OCI-LY3 (cell line): ENCODE measurements around the gene PGLYRP3.

Experiments used
- H2AFZ ChIP-seq: fragments of 200-600, 300-600 bp; shearing (Covaris generic); 2 replicates; pipeline ENCODE4 v1.6.0; 2014; ENCODE audit warnings: antibody characterized with exemption, low read depth, low read length
- H3K27ac ChIP-seq: fragments of 200-600, 300-600 bp; sonication (generic); 2 replicates; pipeline ENCODE4 v1.5.1; 2014; ENCODE audit warnings: mild to moderate bottlenecking, low read length, moderate library complexity, mixed read lengths
- H3K27me3 ChIP-seq: fragments of 200-600, 300-600 bp; sonication (generic); 2 replicates; pipeline ENCODE4 v1.6.1; 2014; ENCODE audit warnings: low read depth, low read length, mixed read lengths
- H3K36me3 ChIP-seq: fragments of 200-600, 300-600 bp; sonication (generic); replicated peaks from 2 replicates; pipeline ENCODE3; 2014; ENCODE audit warnings: low read depth, low read length, mixed read lengths
- H3K4me1 ChIP-seq: fragments of 300-600, 200-600 bp; sonication (generic); 2 replicates; pipeline ENCODE4 v1.6.1; 2014; ENCODE audit warnings: low read length, mixed read lengths
- H3K4me2 ChIP-seq: fragments of 200-600, 300-600 bp; sonication (generic); 2 replicates; pipeline ENCODE4 v1.6.1; 2014; ENCODE audit warnings: low read length, mixed read lengths
- H3K4me3 ChIP-seq: fragments of 300-600, 200-600 bp; sonication (generic); 2 replicates; pipeline ENCODE4 v1.5.1; 2014; ENCODE audit warnings: antibody characterized with exemption, mild to moderate bottlenecking, low read length, moderate library complexity
- H3K79me2 ChIP-seq: fragments of 300-600, 200-600 bp; shearing (Covaris generic); 2 replicates; pipeline ENCODE4 v1.6.1; 2014; ENCODE audit warnings: mild to moderate bottlenecking, low read length, mixed read lengths
- H3K9ac ChIP-seq: fragments of 300-600, 200-600 bp; shearing (Covaris generic); 2 replicates; pipeline ENCODE4 v1.6.0; 2014; ENCODE audit warnings: mild to moderate bottlenecking, low read length, moderate library complexity
- H3K9me3 ChIP-seq: fragments of 200-600, 300-600 bp; shearing (Covaris generic); 2 replicates; pipeline ENCODE4 v1.6.1; 2014; ENCODE audit warnings: low read length, mixed read lengths; ENCODE audit not compliant: insufficient read depth
- H4K20me1 ChIP-seq: fragments of 200-600, 300-600 bp; sonication (generic); 2 replicates; pipeline ENCODE4 v1.6.1; 2016; ENCODE audit warnings: low read length, mixed read lengths; ENCODE audit not compliant: insufficient read depth
- EZH2phosphoT487 ChIP-seq: fragments of 200-600 bp; shearing (Covaris generic); IDR thresholded peaks from 2 replicates; pipeline ENCODE4 v1.6.1; 2018; ENCODE audit warnings: antibody characterized with exemption, mixed run types, low read depth
- TF ChIP-seq, protein P1 (sequence below): fragments of 200-600, 300-600 bp; sonication (generic); IDR thresholded peaks from 2 replicates; pipeline ENCODE4 v1.5.1; 2014; ENCODE audit warnings: antibody characterized with exemption, low read length, low read depth

Gene PGLYRP3

DNA sequence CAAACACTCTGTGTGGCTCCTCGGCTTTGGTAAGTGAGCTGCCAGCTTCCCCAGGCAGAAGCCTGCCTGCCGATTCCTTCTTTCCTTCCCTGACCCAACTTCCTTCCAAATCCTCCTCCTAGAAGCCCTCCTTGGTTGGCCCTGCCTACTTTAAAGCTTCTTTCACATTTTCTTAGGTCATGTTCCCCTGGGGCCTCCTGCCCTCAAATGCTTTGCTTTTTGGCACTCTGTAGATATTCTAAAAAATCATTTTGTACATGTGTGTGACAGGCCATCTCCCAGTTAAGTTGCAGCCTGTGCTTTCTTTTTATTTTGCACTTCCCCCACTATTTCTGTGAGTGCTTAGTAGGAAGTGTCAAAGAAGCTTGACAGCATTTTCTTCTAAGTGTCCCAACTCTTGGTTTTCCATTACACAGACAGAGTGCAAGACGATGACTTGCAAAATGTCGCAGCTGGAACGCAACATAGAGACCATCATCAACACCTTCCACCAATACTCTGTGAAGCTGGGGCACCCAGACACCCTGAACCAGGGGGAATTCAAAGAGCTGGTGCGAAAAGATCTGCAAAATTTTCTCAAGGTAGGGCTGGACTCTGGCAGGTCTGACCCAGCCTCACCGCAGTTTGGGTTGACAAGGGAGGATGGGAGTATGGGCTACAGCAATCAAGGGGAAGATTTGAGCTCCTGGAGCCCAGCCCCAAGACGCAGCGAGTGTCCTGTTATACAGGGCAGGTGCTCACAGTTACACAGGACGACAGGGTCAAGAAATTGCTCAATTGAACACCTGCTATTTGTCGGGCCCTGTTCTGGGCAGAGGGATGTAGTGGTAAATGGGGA is 45.3 kb upstream of the PGLYRP3 start, which contains the start of gene S100A9:
TSS of gene S100A9 (plus strand) at position 2 of the 838 bp plus-strand sequence. CDS start at position 432, 430 bp downstream.
- H3K27me3 ChIP-seq = peaks cover 17% of the 10 kb centered on the region
- H3K4me3 ChIP-seq = no peak within 1 kb of the TSS
- H3K4me2 ChIP-seq = no peak within 1 kb of the TSS
- H3K4me1 ChIP-seq = peaks cover 23% of the 10 kb centered on the region
- no peaks in the 10 kb centered on the region for H3K36me3 ChIP-seq
- H3K9ac ChIP-seq = no peak within 1 kb of the TSS
- H3K9me3 ChIP-seq = no peaks in the 10 kb centered on the region
- TF ChIP-seq EZH2phosphoT487 = no peak
- TF ChIP-seq, protein P1, sequence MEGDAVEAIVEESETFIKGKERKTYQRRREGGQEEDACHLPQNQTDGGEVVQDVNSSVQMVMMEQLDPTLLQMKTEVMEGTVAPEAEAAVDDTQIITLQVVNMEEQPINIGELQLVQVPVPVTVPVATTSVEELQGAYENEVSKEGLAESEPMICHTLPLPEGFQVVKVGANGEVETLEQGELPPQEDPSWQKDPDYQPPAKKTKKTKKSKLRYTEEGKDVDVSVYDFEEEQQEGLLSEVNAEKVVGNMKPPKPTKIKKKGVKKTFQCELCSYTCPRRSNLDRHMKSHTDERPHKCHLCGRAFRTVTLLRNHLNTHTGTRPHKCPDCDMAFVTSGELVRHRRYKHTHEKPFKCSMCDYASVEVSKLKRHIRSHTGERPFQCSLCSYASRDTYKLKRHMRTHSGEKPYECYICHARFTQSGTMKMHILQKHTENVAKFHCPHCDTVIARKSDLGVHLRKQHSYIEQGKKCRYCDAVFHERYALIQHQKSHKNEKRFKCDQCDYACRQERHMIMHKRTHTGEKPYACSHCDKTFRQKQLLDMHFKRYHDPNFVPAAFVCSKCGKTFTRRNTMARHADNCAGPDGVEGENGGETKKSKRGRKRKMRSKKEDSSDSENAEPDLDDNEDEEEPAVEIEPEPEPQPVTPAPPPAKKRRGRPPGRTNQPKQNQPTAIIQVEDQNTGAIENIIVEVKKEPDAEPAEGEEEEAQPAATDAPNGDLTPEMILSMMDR = no peak
- no peaks in the 10 kb centered on the region for H4K20me1 ChIP-seq
- no peak within 1 kb of the TSS for H2AFZ ChIP-seq
- H3K79me2 ChIP-seq = no peaks in the 10 kb centered on the region
- no peak within 1 kb of the TSS for H3K27ac ChIP-seq

- H3K79me2 ChIP-seq = no peaks in the 10 kb centered on the region
- no peak overlapping the region for H3K4me3 ChIP-seq
- no peak overlapping the region for H3K27ac ChIP-seq
- H3K9ac ChIP-seq = no peak overlapping the region
- H3K27me3 ChIP-seq = peaks cover 21% of the 10 kb centered on the region
- no peak overlapping the region for H2AFZ ChIP-seq
- TF ChIP-seq EZH2phosphoT487 = no peak
- TF ChIP-seq, protein P1 = no peak
- no peaks in the 10 kb centered on the region; the same call in 1 of the 2 replicates for H4K20me1 ChIP-seq
- H3K4me2 ChIP-seq = no peak overlapping the region
- no peaks in the 10 kb centered on the region for H3K9me3 ChIP-seq
- peaks cover 28% of the 10 kb centered on the region for H3K4me1 ChIP-seq
- H3K36me3 ChIP-seq = no peaks in the 10 kb centered on the region
These were observed 44.5 kb upstream of the PGLYRP3 start for GRCh38 chr1:153357076-153357852.

DNA sequence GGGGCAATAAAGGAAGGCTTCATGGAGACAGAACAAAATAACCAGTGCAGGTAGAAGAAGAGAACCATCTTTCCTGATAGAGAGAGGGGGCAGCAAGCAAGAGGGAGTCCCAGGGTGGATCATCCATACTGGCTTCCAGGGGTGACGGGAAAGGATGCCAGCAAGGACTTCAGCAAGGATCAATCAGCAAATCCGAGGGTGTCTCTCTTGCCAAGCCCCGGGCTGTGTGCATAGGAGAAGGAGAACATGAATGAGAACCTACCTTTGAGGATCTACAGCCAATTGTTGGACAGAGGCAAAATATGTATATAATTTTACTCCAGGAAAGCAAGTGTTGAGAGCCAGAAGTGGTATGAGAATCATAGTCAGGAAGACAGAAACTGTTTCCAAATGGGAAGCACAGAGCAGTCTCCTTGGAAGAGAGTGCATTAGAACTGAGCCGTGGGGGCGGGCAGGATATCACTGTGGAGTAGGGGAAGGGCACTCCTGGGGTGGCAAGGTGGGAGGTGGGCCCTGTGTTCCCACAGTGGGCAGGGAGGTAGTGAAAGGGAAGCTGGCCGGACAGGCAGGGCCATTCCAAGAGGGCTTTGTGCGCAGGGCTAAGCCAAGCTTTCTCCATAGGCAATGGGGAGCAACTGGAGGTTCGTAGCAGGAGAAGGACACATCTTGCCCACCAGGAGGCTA is 43.8 kb upstream of the PGLYRP3 start:
- no peaks in the 10 kb centered on the region for H3K79me2 ChIP-seq
- no peak overlapping the region for H3K4me3 ChIP-seq
- no peak overlapping the region for H3K4me2 ChIP-seq
- H3K27ac ChIP-seq = no peak overlapping the region
- H3K36me3 ChIP-seq = no peaks in the 10 kb centered on the region
- peaks cover 21% of the 10 kb centered on the region for H3K27me3 ChIP-seq
- TF ChIP-seq EZH2phosphoT487 = no peak
- TF ChIP-seq, protein P1 = no peak
- H3K9ac ChIP-seq = no peak overlapping the region
- no peaks in the 10 kb centered on the region for H3K9me3 ChIP-seq
- H3K4me1 ChIP-seq = peaks cover 28% of the 10 kb centered on the region
- no peak overlapping the region for H2AFZ ChIP-seq
- no peaks in the 10 kb centered on the region; the same call in 1 of the 2 replicates for H4K20me1 ChIP-seq
